NCI-H460 (cell line): ENCODE results near the gene TNNC2. TPM values are rescaled to one million over a fixed set of nuclear protein-coding genes. Genes with fewer than 3 reads are reported as not detected.
A peak's percentile ranks its signal among the peaks of the same experiment; 100 is the strongest.
"Not testable (repeated sequence)": the region's sequence is repeated elsewhere in the genome, so short reads cannot be mapped to it uniquely, and the experiment has no call there.

ENCODE experiments used
- DNase-seq: peaks from one replicate; pipeline ENCODE4 v3.0.0-alpha.2; 2016; ENCODE audit warnings: low read depth; ENCODE audit errors: extremely low read depth
- polyA plus RNA-seq: library from polyadenylated mRNA; depleted of rRNA; stranded (reverse); fragments of >200 nt; gene quantifications from 2 replicates; pipeline ENCODE4 v1.2.3, GENCODE V29; 2014; cell fraction: nucleus; rRNA removed
- total RNA-seq: library from RNA; depleted of rRNA; stranded (reverse); fragments of >200 nt; shearing (Covaris generic); gene quantifications from 2 replicates; pipeline ENCODE4 v1.2.3, GENCODE V29; 2014; rRNA removed

Gene TNNC2
- 0.15 TPM in 1 of 2 replicates, not detected in the other for total RNA-seq
- not detected in 2 replicates for polyA plus RNA-seq

- no peak for DNase-seq
Measured at GRCh38 chr20:45827030-45827652, at the start of gene TNNC2. Gene TNNC2 (minus strand): TSS chr20:45827312. CDS start chr20:45827248, 64 bp downstream.

GRCh38 chr20:45874576-45874975 is 47.5 kb upstream of the TNNC2 start:
- DNase-seq = no peak

GRCh38 chr20:45874104-45874481 is 47.0 kb upstream of the TNNC2 start:
- DNase-seq = not testable (repeated sequence)

GRCh38 chr20:45873409-45874103 is 46.4 kb upstream of the TNNC2 start:
- no peak for DNase-seq

- DNase-seq = no peak
Measured at GRCh38 chr20:45872626-45873025, 45.5 kb upstream of the TNNC2 start.

- DNase-seq = no peak
Measured at GRCh38 chr20:45867819-45868176, 40.7 kb upstream of the TNNC2 start.

GRCh38 chr20:45867136-45867818 is 40.2 kb upstream of the TNNC2 start:
- DNase-seq = no peak

- DNase-seq = no peak
Measured at GRCh38 chr20:45866454-45866853, 39.3 kb upstream of the TNNC2 start.

GRCh38 chr20:45863543-45864470 is 36.7 kb upstream of the TNNC2 start:
- DNase-seq = no peak

GRCh38 chr20:45861221-45862075 is 34.3 kb upstream of the TNNC2 start:
- no peak for DNase-seq

- DNase-seq = no peak
Measured at GRCh38 chr20:45860560-45861220, 33.6 kb upstream of the TNNC2 start.

GRCh38 chr20:45859916-45860315 is 32.8 kb upstream of the TNNC2 start:
- no peak for DNase-seq

- DNase-seq = no peak
Measured at GRCh38 chr20:45857882-45858216, 30.7 kb upstream of the TNNC2 start.

- DNase-seq = peak; percentile 100
Measured at GRCh38 chr20:45857114-45857881, 30.2 kb upstream of the TNNC2 start, which contains the start of the genes ACOT8 and ZSWIM3. Gene ACOT8 (minus strand): TSS chr20:45857392. CDS start chr20:45857315, 77 bp downstream. Gene ZSWIM3 (plus strand): TSS chr20:45857614. CDS start chr20:45857826, 212 bp downstream.

GRCh38 chr20:45853484-45853883 is 26.4 kb upstream of the TNNC2 start:
- DNase-seq = no peak

GRCh38 chr20:45852326-45852725 is 25.2 kb upstream of the TNNC2 start:
- DNase-seq = no peak

GRCh38 chr20:45851501-45851900 is 24.4 kb upstream of the TNNC2 start:
- DNase-seq = no peak

GRCh38 chr20:45850926-45851325 is 23.8 kb upstream of the TNNC2 start:
- no peak for DNase-seq
